Activated CD4-positive, alpha-beta T cell treated with anti-CD3 and anti-CD28 coated beads, Interleukin-2, amount 50 U/mL, for 16 hours (primary cell): ENCODE measurements around the gene GRM1.

Source experiments
- DNase-seq: peaks from one replicate; pipeline ENCODE4 v3.0.0-alpha.2; 2020

GRM1 gene

DNA sequence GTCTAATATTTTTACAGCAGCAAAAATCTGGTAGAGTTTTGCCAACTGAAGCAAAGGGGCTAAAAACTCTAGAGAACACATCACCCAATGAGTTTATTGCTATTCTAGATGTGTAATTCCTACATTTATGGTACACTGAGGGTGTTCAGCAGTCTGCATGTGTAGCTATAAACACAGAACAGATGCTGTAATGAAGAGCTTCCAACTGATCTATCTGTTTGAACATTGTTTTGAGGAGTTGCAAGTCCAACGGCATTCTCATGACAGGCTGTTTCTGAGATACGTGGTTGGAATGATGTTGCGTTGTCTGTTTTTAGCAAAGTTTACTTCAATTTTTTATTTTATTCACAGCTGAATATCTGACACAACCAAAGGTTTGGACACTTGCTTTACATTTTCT is 373.6 kb downstream of the GRM1 start:
- no peak for DNase-seq

- no peak for DNase-seq
These were observed 379.7 kb downstream of the GRM1 start for GRCh38 chr6:146408583-146408982.

- DNase-seq: no peak
These were observed 382.2 kb downstream of the GRM1 start for GRCh38 chr6:146410851-146411595.

GRCh38 chr6:146419576-146419975 is 390.7 kb downstream of the GRM1 start:
- DNase-seq: no peak

- DNase-seq: no peak
These were observed 391.4 kb downstream of the GRM1 start for GRCh38 chr6:146420255-146420654.

DNA sequence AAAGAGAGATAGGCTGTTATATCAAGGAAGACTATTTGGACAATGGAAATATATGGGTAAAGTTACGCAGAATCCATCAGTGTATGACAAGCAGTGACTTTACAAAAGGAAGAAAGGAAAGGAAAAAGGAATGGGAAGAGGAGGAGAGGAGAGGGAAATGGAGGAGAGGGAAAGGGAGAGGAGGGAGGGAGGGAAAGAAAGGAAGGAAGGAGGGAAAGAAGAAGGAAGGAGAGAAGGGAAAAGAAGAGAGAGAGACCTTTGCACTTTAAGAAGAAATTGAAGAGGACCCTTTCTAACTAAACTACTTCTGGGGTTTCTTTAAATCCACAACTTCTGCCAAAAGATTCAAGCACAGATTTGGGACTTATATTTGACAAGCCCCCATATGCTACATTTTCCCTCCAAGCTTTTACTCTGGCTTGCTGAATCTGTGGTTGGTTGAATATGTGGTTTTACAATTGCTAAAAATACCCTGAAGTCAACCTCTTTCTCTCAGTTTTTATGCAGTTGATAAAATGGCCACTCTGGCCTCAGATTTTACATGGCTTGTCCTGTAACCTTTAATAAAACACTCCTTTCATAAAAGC is 394.0 kb downstream of the GRM1 start:
- DNase-seq: no peak

DNA sequence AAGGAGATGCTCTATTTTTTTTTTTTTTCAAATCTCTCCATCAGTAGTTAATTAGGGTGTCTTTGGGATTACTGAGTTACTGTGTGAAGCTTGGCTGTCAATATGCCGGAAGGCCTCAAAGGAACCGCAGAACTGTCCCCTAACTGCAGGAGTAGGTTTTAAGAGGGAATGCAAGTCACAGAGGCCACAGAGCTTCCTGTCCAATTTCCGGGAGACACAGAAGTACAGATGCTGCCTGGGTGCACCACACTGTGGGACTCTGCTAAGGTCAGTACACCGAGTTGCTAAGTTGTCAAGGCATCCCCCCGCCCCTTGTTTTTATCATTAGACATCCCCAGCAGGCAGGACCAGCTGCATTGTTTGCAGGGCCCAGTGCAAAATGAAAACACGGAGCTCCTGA is 394.6 kb downstream of the GRM1 start:
- no peak for DNase-seq

DNA sequence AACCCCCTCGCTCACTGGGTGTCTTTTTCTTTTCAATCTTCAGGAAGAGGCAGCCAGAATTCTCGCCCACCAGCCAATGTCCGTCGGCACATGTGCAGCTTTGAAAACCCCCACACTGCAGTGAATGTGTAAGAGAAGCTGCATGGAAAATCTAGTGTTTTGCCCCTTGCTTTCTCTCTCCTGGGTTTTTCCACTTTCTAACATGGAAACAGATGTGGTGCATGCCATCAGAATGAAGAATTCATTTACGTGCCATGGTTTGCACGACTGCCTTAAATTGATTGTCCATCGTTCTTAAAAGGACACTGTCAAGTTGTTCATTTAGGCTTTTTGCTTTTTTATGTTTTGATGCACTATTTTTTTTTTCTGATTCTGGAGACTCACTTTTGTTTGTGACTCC is 397.7 kb downstream of the GRM1 start:
- DNase-seq: no peak

- DNase-seq: no peak
These were observed 401.0 kb downstream of the GRM1 start for GRCh38 chr6:146429831-146430230.

DNA sequence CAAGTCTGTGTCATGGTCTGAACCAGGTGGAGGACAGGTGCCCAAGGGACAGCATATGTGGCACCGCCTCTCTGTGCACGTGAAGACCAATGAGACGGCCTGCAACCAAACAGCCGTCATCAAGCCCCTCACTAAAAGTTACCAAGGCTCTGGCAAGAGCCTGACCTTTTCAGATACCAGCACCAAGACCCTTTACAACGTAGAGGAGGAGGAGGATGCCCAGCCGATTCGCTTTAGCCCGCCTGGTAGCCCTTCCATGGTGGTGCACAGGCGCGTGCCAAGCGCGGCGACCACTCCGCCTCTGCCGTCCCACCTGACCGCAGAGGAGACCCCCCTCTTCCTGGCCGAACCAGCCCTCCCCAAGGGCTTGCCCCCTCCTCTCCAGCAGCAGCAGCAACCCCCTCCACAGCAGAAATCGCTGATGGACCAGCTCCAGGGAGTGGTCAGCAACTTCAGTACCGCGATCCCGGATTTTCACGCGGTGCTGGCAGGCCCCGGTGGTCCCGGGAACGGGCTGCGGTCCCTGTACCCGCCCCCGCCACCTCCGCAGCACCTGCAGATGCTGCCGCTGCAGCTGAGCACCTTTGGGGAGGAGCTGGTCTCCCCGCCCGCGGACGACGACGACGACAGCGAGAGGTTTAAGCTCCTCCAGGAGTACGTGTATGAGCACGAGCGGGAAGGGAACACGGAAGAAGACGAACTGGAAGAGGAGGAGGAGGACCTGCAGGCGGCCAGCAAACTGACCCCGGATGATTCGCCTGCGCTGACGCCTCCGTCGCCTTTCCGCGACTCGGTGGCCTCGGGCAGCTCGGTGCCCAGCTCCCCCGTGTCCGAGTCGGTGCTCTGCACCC is 405.2 kb downstream of the GRM1 start:
- DNase-seq: no peak

GRCh38 chr6:146434732-146435390 is 406.0 kb downstream of the GRM1 start:
- DNase-seq: no peak

DNA sequence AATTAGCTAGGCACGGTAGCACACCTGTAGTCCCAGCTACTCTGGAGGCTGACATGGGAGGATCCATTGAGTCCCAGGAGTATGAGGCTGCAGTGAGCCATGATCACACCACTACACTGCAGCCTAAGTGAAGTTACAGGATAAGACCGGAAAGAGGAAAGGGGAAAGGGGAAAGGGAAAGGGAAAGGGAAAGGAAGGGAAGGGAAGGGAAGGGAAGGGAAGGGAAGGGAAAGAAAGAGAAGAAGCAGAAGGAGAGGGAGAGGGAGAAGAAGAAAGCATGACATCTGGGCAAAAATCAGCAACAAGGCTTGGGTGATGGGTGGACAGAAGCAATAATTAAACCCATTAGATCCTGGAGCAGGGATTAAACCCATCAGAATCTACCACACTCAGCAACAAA is 413.0 kb downstream of the GRM1 start:
- DNase-seq: no peak

DNA sequence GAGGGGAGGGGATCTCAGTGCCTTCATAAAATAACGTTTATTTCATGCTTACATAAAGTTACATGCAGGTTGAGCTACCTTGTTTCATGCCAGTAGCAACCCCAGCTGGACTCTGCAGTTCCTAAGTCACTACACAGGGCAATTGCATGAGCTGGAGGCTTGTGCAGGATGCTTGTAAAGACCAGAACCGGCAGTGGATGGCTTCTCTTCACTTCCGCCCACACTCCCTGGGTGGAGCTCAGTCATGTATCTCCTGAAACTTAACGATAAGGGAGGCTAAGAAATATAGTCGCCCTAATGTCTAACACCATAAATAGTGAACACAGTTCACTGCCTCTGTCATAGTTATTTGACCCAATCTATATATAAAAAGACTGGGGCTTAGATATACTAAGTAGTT is 415.3 kb downstream of the GRM1 start:
- DNase-seq: no peak

DNA sequence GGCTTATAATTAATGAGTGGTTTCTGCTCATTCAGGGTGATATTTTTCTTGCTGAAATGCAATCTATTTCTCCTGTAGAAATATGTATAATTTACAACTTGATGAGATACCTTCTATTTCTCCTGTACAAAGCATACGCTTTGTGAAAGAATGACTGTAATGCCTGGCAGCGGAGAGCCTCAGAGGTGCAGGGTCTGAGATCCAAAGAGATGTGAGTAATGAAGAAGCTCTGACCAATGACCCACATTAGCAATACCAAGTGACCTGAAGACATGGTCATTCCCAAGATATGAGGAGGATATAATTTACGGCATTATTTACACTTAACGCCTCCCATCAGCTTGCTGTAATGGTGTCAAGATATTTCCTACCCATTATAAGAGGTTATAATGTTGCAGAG is 416.4 kb downstream of the GRM1 start:
- DNase-seq: no peak

DNA sequence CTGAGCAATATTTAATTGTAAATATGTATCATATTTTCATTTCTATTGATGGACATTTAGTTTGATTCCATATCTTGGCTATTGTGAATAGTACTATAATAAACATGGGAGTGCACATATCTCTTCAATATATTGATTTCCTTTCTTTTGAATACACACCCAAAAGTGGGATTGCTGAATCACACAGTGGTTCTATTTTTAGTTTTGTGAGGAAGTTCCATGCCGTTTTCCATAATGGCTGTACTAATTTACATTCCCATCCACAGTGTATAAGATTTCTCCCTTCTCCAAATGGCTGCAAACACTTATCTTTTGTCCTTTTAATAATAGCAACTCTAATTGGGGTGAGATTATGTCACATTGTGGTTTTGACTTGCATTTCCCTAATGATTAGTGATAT is 428.0 kb downstream of the GRM1 start:
- no peak for DNase-seq

DNA sequence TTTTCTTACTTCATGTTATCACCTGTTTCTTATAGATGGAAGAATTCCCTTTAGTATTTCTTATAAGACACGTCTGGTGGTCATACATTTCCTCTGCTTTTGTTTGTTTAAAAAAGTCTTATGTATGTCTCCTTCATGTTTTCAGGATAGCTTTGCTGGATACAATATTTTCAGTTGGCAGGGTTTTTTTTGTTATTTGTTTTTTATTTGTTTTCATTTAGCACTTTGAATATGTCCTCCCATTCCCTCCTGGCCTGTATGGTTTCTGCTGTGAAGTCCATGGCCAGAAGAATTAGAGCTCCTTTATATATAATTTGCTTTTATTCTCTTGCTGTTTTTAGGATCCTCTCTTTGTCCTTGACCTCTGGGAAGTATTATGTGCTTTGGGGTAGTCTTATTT is 432.1 kb downstream of the GRM1 start:
- DNase-seq: no peak

GRCh38 chr6:146470091-146470770 is 441.4 kb downstream of the GRM1 start:
- no peak for DNase-seq

- DNase-seq: no peak
These were observed 444.1 kb downstream of the GRM1 start for GRCh38 chr6:146472918-146473317.

DNA sequence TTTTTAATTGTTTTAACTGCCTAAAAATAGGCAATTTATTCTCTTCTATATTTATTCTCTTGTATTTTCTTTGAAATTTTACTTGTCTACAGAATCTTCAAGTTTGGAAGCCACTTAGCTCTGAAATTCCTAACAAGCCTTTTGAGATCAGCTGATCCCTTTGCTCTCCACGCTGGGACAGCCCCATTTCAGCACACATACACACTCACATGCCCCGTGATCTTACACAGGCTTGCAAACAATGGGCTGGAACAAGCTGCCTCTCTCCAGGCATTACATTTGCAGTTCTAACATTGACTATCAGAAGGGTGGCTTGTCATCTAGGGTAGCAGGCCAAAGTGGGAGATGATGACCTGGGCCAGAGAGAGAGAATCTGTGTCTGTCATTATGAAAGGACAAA is 452.7 kb downstream of the GRM1 start:
- DNase-seq: no peak

- no peak for DNase-seq
These were observed 455.5 kb downstream of the GRM1 start for GRCh38 chr6:146484411-146484810.
